COLO668 (cell line): ENCODE data around the gene ENAH.

Source experiments
- DNase-seq: peaks from one replicate; lab custom pipeline; 2025; ENCODE audit not compliant: unreplicated experiment; lab: John Stamatoyannopoulos, UW

ENAH gene

DNA sequence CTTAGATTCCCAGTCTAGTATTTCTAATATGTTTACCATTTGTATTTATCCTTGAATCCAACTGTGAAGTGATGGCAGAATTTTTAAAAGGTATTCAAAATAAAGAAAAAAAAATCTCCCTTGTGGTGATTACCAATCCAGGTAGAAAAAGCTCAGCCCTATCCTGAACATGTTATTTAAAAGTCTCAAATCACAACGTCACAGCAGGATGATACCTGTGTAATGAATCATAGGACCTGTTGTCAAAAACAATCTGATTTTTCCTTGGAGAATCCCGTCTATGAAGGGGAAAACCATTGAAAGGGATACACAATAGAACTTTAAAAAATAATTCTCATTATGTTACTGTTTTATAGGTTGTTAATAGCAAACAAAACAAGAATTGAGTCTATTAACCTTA lies 148.1 kb downstream of the ENAH start:
- DNase-seq: no peak

DNA sequence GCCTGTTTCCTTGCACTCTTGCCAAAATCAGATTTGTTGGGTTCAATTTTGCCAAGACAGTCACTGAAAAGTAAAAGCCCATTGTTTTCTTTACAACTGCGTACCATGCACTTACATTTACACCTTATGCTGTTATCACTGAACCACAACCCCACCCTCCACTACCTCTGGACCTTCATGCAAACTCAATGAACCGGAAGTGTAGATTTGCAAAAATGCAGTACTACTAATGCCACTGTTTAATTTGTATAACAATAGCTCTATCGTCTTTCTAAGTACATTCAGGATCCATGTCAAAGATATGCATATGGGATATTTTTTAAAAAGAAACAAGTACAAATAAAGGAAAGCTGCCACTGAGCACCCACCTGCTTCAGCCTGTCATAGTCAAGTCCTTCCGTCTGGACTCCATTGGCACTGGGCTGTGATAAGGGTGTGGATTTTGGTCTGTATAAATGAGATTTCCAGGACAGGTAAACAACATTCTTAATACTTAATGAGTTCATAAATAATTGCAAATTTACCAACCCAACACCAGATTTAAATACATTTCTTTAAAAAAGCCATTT lies 152.2 kb downstream of the ENAH start:
- no peak for DNase-seq

- no peak for DNase-seq
These were observed 154.3 kb downstream of the ENAH start for GRCh38 chr1:225498549-225499136.

GRCh38 chr1:225494789-225495359 lies 158.0 kb downstream of the ENAH start:
- no peak for DNase-seq

DNA sequence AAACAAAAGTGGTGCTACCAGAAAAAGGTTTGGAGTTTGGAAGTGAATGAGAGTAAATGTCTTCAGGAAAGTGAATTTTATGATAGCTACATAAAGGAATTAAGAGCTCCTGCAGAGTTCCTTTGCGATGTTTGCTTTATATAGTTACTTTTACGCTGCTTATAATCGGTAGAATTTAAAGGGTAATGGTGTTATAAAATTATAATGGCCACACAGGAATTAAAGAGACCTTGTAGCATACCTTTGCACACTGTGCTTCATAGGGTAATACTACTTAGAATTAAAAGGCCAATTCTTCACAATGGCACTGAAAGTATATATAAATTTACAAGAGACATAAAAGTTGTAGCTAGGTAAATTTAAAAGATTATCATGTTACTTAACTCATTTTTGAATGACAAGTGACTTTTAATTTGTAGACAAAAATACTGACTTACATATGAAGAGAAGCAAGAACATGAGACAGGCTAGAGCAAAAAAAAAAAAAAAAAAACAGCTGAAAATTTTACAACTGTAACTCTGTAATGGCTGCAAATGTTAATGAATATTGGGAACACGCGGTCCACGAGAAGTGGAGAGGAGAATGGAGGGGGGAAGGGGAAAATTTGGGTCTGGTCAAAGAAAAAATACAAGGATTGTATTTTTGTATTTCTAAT lies 159.2 kb downstream of the ENAH start:
- no peak for DNase-seq

DNA sequence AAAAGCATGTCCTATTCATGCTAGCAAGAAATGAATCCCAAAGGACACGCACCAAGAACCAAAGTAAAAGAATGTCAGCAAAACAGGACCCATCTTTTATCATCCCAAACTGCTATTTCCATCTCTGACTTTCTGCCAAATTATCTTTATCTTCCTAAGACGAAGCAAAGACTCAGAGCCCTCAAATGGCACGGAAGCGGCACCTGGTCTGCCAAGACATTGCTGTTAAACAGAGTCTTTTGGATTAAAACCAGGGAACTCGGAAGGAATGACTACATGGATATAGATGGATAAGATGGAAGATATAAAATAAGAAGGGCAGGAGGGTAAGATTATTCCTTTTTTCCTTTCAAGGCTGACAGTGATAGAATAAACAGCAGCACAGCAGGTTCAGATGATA lies 164.2 kb downstream of the ENAH start:
- no peak for DNase-seq

DNA sequence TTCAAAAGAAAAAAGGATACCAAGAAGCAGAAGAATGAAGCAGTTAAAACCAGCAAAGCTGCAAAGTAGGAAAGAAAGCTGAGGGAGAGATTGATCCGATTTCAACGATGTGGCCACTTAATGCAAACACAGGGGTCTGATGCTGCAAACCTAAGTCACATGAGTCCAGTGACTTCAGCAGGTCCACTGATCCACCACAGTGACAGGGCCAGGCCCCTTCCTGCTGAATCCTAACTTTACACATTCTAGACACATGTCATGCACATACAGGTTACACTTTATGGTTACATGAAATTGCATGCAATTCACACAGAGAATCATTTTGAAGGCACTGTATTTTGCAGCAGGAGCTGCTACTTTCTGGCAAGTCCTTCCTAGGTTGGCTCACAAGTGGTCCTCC lies 166.1 kb downstream of the ENAH start:
- DNase-seq: no peak

DNA sequence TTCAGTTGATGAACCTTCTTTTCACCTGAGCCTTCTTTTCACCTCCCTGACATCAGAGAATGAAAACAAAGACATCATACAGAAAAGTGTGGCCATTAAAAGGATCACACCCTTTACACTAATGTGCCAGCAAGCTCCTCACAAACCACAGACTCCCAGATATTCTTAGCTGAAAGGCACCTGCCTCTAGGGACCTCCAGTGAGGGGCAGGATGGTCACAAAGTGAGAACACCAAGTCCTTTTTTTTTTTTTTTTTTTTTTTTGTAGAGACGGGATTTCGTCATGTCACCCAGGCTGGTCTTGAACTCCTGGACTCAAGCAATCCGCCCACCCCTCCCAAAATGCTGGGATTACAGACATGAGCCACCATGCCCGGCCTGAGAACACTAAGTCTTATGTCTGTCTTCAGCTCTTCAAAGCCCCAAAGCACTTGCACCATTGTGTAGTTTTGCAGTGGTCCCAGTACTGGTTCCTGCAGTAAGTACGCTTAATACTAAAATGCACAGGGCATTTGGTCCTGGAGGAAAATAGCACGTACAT lies 166.9 kb downstream of the ENAH start:
- DNase-seq: no peak

DNA sequence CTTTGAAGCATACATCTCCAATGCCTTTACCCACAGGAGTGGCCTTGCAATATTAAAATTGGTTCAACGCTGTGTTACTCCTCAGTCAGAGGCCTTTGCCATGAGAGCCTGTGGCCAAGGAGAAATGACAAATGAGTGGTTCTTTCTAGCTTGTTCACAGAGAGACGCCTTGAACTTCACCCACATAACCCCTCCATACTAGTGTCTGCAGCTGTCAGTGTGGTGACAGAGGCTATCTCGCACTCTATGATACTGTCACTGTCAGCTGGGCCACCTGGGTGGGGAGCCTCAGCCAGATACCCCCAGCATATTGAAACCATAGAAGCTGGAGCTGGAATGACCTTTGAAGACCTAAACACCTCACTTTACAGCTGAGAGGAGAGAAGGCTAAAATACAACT lies 167.7 kb downstream of the ENAH start:
- no peak for DNase-seq

DNA sequence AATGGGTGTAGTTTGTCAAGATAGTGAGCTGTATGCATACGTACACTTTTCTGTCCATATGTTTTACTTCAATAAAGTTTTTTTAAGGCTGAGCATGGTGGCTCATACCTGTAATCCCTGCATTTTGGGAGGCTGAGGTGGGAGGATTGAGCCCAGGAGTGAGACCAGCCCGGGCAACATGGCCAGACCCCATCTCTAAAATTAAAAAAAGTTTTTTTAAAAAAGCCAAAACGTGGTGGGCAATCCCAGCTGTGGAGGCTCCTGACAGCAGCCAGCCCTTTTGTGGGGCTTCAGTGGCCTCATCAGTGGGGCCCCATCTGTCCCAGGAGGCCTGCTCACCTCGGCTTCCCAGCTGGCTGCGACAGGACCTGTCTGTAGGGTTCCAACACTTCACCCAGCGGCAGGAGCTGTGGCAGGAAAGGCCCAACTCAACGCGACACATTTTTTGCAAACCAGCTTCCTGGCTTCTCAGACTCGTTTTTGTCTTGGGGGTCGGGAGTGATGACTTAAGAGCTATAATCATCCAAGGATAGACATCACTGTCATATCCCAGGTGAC lies 168.2 kb downstream of the ENAH start:
- DNase-seq: no peak

GRCh38 chr1:225483818-225484656 lies 168.9 kb downstream of the ENAH start:
- no peak for DNase-seq

DNA sequence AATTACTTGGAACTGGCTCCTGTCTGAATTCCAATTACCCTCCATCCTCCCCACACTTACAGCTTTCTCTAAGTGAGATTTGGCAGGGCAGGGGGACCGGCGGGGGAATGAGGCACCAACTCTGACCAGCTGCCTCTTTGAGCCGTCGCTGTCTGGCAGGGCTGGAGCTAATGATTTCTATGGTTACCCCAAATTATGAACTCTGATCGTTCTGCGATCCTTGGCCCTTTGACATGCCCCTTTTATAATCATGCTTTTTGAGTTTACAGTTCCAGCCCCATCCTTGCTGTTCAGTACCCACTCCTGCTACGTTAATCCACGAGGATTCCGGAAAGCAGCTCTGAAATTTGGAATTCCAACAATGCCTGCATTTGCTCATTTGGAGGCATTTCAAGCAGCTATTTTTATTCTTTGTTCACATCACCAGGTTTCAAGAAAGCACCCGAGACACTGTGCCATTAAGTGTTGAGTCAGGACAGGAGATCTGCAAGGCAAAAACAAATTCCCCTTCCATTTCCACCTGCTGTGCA lies 170.4 kb downstream of the ENAH start:
- no peak for DNase-seq

- peak; percentile 83 for DNase-seq
These were observed 171.2 kb downstream of the ENAH start for GRCh38 chr1:225481738-225482137.

- peak; percentile 93 for DNase-seq
These were observed 172.0 kb downstream of the ENAH start for GRCh38 chr1:225480825-225481434.

DNA sequence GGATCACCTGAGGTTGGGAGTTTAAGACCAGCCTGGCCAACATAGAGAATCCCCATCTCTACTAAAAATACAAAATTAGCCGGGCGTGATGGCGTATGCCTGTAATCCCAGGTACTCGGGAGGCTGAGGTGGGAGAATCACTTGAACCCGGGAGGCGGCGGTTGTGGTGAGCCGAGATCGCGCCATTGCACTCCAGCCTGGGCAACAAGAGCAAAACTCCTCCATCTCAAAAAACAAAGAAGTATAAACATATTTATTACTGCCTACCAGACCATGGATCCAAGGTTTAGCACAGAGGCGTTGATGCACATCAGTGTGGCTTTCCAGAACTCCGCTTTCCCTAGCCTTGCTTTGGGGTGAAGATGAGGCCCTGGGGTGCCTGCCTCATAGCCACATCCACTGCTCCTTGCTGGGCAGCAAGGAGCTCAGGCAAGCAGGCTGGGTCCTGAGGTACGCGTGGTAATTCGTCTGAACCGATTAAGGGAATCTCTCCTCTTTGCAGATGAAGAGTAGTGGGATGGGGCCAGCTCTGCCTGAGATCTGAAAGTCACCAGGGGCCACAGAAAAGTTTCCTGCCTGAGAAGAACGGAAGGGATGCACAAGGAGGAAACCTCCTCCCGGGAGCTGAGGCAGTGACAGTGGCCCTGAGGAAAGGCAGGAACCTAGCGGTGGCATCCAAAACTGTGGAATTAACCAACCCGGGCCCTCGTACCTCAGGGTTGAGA lies 172.8 kb downstream of the ENAH start:
- no peak for DNase-seq

GRCh38 chr1:225479341-225479740 lies 173.6 kb downstream of the ENAH start:
- DNase-seq: no peak

GRCh38 chr1:225477296-225477911 lies 175.5 kb downstream of the ENAH start:
- no peak for DNase-seq

DNA sequence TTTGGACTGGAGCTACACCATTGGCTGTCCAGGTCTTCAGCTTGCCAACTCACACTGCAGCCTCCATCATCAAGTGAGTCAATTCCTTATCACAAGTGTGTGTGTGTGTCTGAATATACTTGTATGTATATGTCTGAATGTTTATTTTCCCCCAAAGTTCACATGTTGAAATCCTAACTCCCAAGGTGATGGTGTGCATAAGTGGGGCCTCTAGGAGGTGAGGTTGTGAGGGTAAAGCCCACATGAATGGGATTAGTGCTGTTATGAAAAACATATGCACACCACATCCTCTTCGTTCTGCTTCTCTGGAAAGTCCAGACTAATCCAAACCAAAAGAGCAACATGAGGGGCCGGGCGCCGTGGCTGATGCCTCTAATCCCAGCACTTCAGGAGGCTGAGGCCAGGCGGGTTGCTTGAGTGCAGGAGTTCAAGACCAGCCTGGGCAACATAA lies 176.4 kb downstream of the ENAH start:
- no peak for DNase-seq

GRCh38 chr1:225476100-225476511 lies 176.8 kb downstream of the ENAH start:
- no peak for DNase-seq
